Epithelial cell of proximal tubule (primary cell): ENCODE results near the gene NFATC3. TPM values are rescaled to one million over a fixed set of nuclear protein-coding genes. Genes with fewer than 3 reads are reported as not detected.
"Not testable (repeated sequence)": the region's sequence is repeated elsewhere in the genome, so short reads cannot be mapped to it uniquely, and the experiment has no call there.

Experiments used
- DNase-seq: peaks from one replicate; pipeline ENCODE4 v3.0.0-alpha.2; 2011; ENCODE audit warnings: low read depth
- H3K4me3 ChIP-seq: 2 replicates; pipeline ENCODE4 v1.5.1; 2011; ENCODE audit warnings: low read depth, mild to moderate bottlenecking, low read length
- CTCF ChIP-seq: conservative IDR thresholded peaks from 2 replicates; pipeline ENCODE4 v1.5.1; 2012; ENCODE audit warnings: low read depth, mild to moderate bottlenecking, low read length
- total RNA-seq: library from RNA; depleted of rRNA; stranded (reverse); fragments of >200 nt; gene quantifications from 2 replicates; pipeline ENCODE4 v1.2.3, GENCODE V29; 2015

NFATC3 gene
- total RNA-seq, 1 donor from 2014 or later = 24.7 TPM

GRCh38 chr16:68089067-68089466 lies 3.9 kb downstream of the NFATC3 start:
- TF ChIP-seq CTCF = no peak
- DNase-seq = no peak
- H3K4me3 ChIP-seq = no peak overlapping the region

GRCh38 chr16:68090130-68090529 lies 5.0 kb downstream of the NFATC3 start:
- DNase-seq = no peak
- no peak for TF ChIP-seq CTCF
- no peak overlapping the region for H3K4me3 ChIP-seq

GRCh38 chr16:68090533-68090932 lies 5.4 kb downstream of the NFATC3 start:
- H3K4me3 ChIP-seq = no peak overlapping the region
- TF ChIP-seq CTCF = no peak

GRCh38 chr16:68091380-68092261 lies 6.5 kb downstream of the NFATC3 start:
- no peak overlapping the region for H3K4me3 ChIP-seq
- DNase-seq = peak; percentile 69
- TF ChIP-seq CTCF = no peak

More at GRCh38 chr16:68090533-68090932, 5.4 kb downstream of the NFATC3 start:
- DNase-seq = no peak

GRCh38 chr16:68092275-68092674 lies 7.1 kb downstream of the NFATC3 start:
- not testable (repeated sequence) for DNase-seq, H3K4me3 ChIP-seq

- no peak overlapping the region for H3K4me3 ChIP-seq
- peak; percentile 64 for TF ChIP-seq CTCF
- no peak for DNase-seq
Measured at GRCh38 chr16:68093816-68094613, 8.8 kb downstream of the NFATC3 start.

GRCh38 chr16:68094614-68094934 lies 9.4 kb downstream of the NFATC3 start:
- no peak for TF ChIP-seq CTCF
- H3K4me3 ChIP-seq = no peak overlapping the region
- DNase-seq = no peak
